GM23338 (cell line): ENCODE data around the gene NNAT. TPM values are rescaled to one million over a fixed set of nuclear protein-coding genes. Genes with fewer than 3 reads are reported as not detected.

Experiments
- ATAC-seq: fragments of 200-7000 bp; cut with Tn5 transposase; 3 replicates; pipeline ENCODE4 v1.9.1; 2020
- DNase-seq: peaks from one replicate; pipeline ENCODE4 v3.0.0-alpha.2; 2015; ENCODE audit warnings: low spot score
- H2AFZ ChIP-seq: fragments of 200-600 bp; sonication (generic); 2 replicates; pipeline ENCODE4 v1.8.0; 2016; ENCODE audit warnings: antibody characterized with exemption, mild to moderate bottlenecking, moderate library complexity
- H3F3A ChIP-seq: fragments of 200-600 bp; sonication (generic); replicated peaks from 2 replicates; pipeline ENCODE4 v1.8.0; 2017; ENCODE audit warnings: antibody characterized with exemption, mixed run types, low read depth
- H3K27ac ChIP-seq: fragments of 200-600 bp; sonication (generic); 2 replicates; pipeline ENCODE4 v1.6.1; 2016; ENCODE audit warnings: low read depth
- H3K27me3 ChIP-seq: fragments of 200-600 bp; sonication (generic); 2 replicates; pipeline ENCODE4 v1.8.0; 2016; ENCODE audit warnings: mild to moderate bottlenecking, mixed run types, moderate library complexity; ENCODE audit not compliant: insufficient read depth
- H3K36me3 ChIP-seq: fragments of 200-600 bp; sonication (generic); 2 replicates; pipeline ENCODE4 v1.8.0; 2016; ENCODE audit warnings: mild to moderate bottlenecking; ENCODE audit not compliant: insufficient read depth
- H3K4me1 ChIP-seq: fragments of 200-600 bp; sonication (generic); 2 replicates; pipeline ENCODE4 v1.8.0; 2016; ENCODE audit warnings: mild to moderate bottlenecking, moderate library complexity; ENCODE audit not compliant: insufficient read depth
- H3K4me2 ChIP-seq: fragments of 200-600 bp; sonication (generic); 2 replicates; pipeline ENCODE4 v1.7.1; 2017; ENCODE audit warnings: mixed run types
- H3K4me3 ChIP-seq: fragments of 200-600 bp; sonication (generic); 2 replicates; pipeline ENCODE4 v1.6.1; 2016; ENCODE audit warnings: mixed run types
- H3K79me2 ChIP-seq: fragments of 200-600 bp; sonication (generic); replicated peaks from 2 replicates; pipeline ENCODE4 v1.8.0; 2017; ENCODE audit warnings: mild to moderate bottlenecking; ENCODE audit not compliant: insufficient read depth
- H3K9me2 ChIP-seq: fragments of 200-600 bp; sonication (generic); 2 replicates; pipeline ENCODE4 v1.8.0; 2017; ENCODE audit not compliant: insufficient read depth
- H4K20me1 ChIP-seq: fragments of 200-600 bp; sonication (generic); replicated peaks from 2 replicates; pipeline ENCODE4 v1.8.0; 2017; ENCODE audit warnings: mild to moderate bottlenecking; ENCODE audit not compliant: insufficient read depth
- H3K27ac Mint-ChIP-seq: 2 replicates; pipeline ENCODE4 v1.8.0; 2020; ENCODE audit warnings: inconsistent platforms, mild to moderate bottlenecking, moderate library complexity, mixed read lengths
- H3K27me3 Mint-ChIP-seq: 3 replicates; pipeline ENCODE4 v1.8.0; 2022; ENCODE audit warnings: low read depth, mild to moderate bottlenecking, moderate library complexity, mixed read lengths, inconsistent platforms; ENCODE audit not compliant: insufficient read depth, poor library complexity
- H3K36me3 Mint-ChIP-seq: 3 replicates; pipeline ENCODE4 v1.8.0; 2021; ENCODE audit warnings: low read depth, mild to moderate bottlenecking, inconsistent platforms, moderate library complexity, mixed read lengths
- H3K4me1 Mint-ChIP-seq: 3 replicates; pipeline ENCODE4 v1.8.0; 2020; ENCODE audit warnings: mild to moderate bottlenecking, inconsistent platforms, mixed read lengths
- H3K4me3 Mint-ChIP-seq: 3 replicates; pipeline ENCODE4 v1.8.0; 2021; ENCODE audit warnings: moderate library complexity, mild to moderate bottlenecking, inconsistent platforms, mixed read lengths
- H3K9me3 Mint-ChIP-seq: 3 replicates; pipeline ENCODE4 v1.8.0; 2020; ENCODE audit warnings: moderate library complexity, mild to moderate bottlenecking, inconsistent platforms, mixed read lengths
- CREB1 ChIP-seq: fragments of 250-450 bp; sonication (Bioruptor Pico); IDR thresholded peaks from 2 replicates; pipeline ENCODE4 v1.5.0; 2020; ENCODE audit warnings: low read depth, mild to moderate bottlenecking, moderate library complexity
- EZH2 ChIP-seq: fragments of 200-600 bp; sonication (generic); IDR thresholded peaks from one replicate; pipeline ENCODE4 v1.8.0; 2017; ENCODE audit warnings: antibody characterized with exemption, mild to moderate bottlenecking, low read depth; ENCODE audit not compliant: unreplicated experiment
- EZH2phosphoT487 ChIP-seq: fragments of 200-600 bp; sonication (generic); IDR thresholded peaks from one replicate; pipeline ENCODE4 v1.8.1; 2018; ENCODE audit warnings: antibody characterized with exemption; ENCODE audit not compliant: unreplicated experiment
- JUNB ChIP-seq: IDR thresholded peaks from one replicate; pipeline ENCODE4 v1.6.1; 2016; ENCODE audit warnings: antibody characterized with exemption; ENCODE audit not compliant: unreplicated experiment
- NANOG ChIP-seq: IDR thresholded peaks from 2 replicates; pipeline ENCODE4 v1.6.1; 2016; ENCODE audit warnings: antibody characterized with exemption, borderline replicate concordance
- POLR2AphosphoS5 ChIP-seq: IDR thresholded peaks from 2 replicates; pipeline ENCODE4 v1.6.1; 2016; ENCODE audit warnings: antibody characterized with exemption, low read depth
- STAT1 ChIP-seq: IDR thresholded peaks from one replicate; pipeline ENCODE4 v1.6.1; 2016; ENCODE audit warnings: antibody characterized with exemption; ENCODE audit not compliant: unreplicated experiment
- ZNF114 ChIP-seq: fragments of 250-450 bp; sonication (Bioruptor Pico); IDR thresholded peaks from 2 replicates; pipeline ENCODE4 v1.5.0; 2020; ENCODE audit warnings: mild to moderate bottlenecking, moderate library complexity
- ZNF331 ChIP-seq: fragments of 250-450 bp; sonication (Bioruptor Pico); IDR thresholded peaks from 2 replicates; pipeline ENCODE4 v1.5.0; 2020; ENCODE audit warnings: low read depth, mild to moderate bottlenecking, moderate library complexity
- polyA plus RNA-seq: library from polyadenylated mRNA; unstranded; fragments of >200 nt; fragmentation: Nextera tagmentation; extraction: Ambion mirVana; gene quantifications from 2 replicates; pipeline ENCODE4 v1.2.1, GENCODE V29; 2016
- total RNA-seq: library from RNA; depleted of rRNA; stranded (reverse); fragments of >200 nt; shearing (Covaris generic); gene quantifications from 2 replicates; pipeline ENCODE4 v1.2.3, GENCODE V29; 2014
- TF ChIP-seq, protein P1 (sequence below), 2 experiments: fragments of 200-600 bp in 1 of 2; sonication (generic) in 1 of 2; conservative IDR thresholded peaks; 2 replicates each; pipeline versions ENCODE4 v1.5.1 to v1.6.1; 2016 to 2017; ENCODE audit warnings: antibody characterized with exemption in 2 of 2, low read depth in 2 of 2, mild to moderate bottlenecking in 2 of 2, moderate library complexity in 1 of 2
- TF ChIP-seq, protein P2 (sequence below): IDR thresholded peaks from 2 replicates; pipeline ENCODE4 v1.6.1; 2016; ENCODE audit warnings: antibody characterized with exemption
- TF ChIP-seq, protein P3 (sequence below): fragments of 250-450 bp; sonication (Bioruptor Pico); IDR thresholded peaks from 2 replicates; pipeline ENCODE4 v1.5.0; 2020; ENCODE audit warnings: mild to moderate bottlenecking, moderate library complexity
- TF ChIP-seq, protein P4 (sequence below): IDR thresholded peaks from one replicate; pipeline ENCODE4 v1.6.1; 2018; ENCODE audit warnings: antibody characterized with exemption; ENCODE audit not compliant: unreplicated experiment

NNAT gene
- total and polyA plus RNA-seq, 2 experiments from 2014 or later: 4.3 to 4.9 TPM

DNA sequence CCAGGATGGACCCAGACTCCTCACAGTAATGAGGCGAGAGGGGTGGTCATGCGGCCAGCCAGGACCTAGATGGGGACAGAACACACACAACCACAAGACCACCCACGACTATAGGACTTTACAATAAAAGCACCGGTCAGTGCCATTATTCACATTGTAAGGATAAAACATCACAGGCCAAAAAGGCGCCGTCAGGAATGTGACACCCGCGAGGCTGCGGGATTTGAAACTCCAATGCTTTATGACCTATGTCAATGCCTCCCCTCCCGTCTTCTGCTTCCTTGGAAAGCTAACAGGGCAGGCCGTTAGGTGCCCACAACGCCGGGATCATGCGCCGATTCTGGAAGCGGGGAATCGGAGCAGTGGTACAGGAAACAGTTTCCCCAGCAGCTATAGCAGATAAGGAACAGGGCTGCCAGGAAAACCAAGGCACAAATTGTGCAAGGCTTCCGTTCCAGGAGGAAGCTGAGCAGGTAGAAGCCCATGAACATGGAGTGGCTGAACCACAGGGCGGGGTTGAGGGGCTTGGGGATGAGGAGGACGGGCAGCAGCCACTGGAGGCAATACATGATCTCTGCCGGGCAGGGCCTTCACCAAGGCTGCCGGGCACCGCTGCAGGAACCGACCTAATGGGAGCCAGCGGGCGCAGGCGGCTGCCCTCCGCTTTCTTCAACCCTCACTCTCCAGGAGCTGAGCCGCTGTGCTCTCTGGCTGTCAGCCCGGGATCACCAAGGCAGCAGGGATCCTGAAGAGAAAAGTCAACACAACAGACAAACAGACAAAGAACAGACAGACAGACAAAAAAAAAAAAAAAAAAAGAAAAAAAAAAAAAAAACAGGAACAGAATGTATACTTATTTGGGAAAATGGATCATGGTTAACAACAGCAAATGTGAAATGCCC lies 2.2 kb upstream of the NNAT start:
- H3K4me1 ChIP-seq: peaks cover 55% of the 10 kb centered on the region
- no peaks in the 10 kb centered on the region for H3K9me2 ChIP-seq
- H3K27me3 Mint-ChIP-seq: peaks cover 11% of the 10 kb centered on the region
- peak overlapping the region; percentile 67; the same call in 1 of the 2 replicates for H3K4me2 ChIP-seq
- H3K27ac ChIP-seq: peak overlapping the region; percentile 26; the same call in 1 of the 2 replicates
- DNase-seq (no peak), ATAC-seq (no peak)
- H3K4me3 Mint-ChIP-seq: no peak overlapping the region
- H3K27ac Mint-ChIP-seq: peak overlapping the region; percentile 66
- no peaks in the 10 kb centered on the region for H3K27me3 ChIP-seq
- peaks cover 69% of the 10 kb centered on the region for H3K4me1 Mint-ChIP-seq
- H2AFZ ChIP-seq: no peak overlapping the region
- peaks cover 14% of the 10 kb centered on the region for H3K9me3 Mint-ChIP-seq
- H4K20me1 ChIP-seq: peaks cover 47% of the 10 kb centered on the region
- H3K36me3 ChIP-seq: peaks cover 9% of the 10 kb centered on the region
- peaks cover 86% of the 10 kb centered on the region for H3K79me2 ChIP-seq
- peaks cover 80% of the 10 kb centered on the region for H3K36me3 Mint-ChIP-seq
- H3F3A ChIP-seq: no peaks in the 10 kb centered on the region
- H3K4me3 ChIP-seq: no peak overlapping the region
- TF ChIP-seq ZNF331 (CRISPR knock-in tag): no peak
- TF ChIP-seq ZNF114 (CRISPR knock-in tag): no peak
- TF ChIP-seq, protein P1, sequence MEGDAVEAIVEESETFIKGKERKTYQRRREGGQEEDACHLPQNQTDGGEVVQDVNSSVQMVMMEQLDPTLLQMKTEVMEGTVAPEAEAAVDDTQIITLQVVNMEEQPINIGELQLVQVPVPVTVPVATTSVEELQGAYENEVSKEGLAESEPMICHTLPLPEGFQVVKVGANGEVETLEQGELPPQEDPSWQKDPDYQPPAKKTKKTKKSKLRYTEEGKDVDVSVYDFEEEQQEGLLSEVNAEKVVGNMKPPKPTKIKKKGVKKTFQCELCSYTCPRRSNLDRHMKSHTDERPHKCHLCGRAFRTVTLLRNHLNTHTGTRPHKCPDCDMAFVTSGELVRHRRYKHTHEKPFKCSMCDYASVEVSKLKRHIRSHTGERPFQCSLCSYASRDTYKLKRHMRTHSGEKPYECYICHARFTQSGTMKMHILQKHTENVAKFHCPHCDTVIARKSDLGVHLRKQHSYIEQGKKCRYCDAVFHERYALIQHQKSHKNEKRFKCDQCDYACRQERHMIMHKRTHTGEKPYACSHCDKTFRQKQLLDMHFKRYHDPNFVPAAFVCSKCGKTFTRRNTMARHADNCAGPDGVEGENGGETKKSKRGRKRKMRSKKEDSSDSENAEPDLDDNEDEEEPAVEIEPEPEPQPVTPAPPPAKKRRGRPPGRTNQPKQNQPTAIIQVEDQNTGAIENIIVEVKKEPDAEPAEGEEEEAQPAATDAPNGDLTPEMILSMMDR (conservative IDR thresholded peaks at IDR 0.05; ENCODE audit: low read depth in 2 of 2): no peak
- TF ChIP-seq, protein P2, sequence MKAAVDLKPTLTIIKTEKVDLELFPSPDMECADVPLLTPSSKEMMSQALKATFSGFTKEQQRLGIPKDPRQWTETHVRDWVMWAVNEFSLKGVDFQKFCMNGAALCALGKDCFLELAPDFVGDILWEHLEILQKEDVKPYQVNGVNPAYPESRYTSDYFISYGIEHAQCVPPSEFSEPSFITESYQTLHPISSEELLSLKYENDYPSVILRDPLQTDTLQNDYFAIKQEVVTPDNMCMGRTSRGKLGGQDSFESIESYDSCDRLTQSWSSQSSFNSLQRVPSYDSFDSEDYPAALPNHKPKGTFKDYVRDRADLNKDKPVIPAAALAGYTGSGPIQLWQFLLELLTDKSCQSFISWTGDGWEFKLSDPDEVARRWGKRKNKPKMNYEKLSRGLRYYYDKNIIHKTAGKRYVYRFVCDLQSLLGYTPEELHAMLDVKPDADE: no peak
- TF ChIP-seq, protein P3, sequence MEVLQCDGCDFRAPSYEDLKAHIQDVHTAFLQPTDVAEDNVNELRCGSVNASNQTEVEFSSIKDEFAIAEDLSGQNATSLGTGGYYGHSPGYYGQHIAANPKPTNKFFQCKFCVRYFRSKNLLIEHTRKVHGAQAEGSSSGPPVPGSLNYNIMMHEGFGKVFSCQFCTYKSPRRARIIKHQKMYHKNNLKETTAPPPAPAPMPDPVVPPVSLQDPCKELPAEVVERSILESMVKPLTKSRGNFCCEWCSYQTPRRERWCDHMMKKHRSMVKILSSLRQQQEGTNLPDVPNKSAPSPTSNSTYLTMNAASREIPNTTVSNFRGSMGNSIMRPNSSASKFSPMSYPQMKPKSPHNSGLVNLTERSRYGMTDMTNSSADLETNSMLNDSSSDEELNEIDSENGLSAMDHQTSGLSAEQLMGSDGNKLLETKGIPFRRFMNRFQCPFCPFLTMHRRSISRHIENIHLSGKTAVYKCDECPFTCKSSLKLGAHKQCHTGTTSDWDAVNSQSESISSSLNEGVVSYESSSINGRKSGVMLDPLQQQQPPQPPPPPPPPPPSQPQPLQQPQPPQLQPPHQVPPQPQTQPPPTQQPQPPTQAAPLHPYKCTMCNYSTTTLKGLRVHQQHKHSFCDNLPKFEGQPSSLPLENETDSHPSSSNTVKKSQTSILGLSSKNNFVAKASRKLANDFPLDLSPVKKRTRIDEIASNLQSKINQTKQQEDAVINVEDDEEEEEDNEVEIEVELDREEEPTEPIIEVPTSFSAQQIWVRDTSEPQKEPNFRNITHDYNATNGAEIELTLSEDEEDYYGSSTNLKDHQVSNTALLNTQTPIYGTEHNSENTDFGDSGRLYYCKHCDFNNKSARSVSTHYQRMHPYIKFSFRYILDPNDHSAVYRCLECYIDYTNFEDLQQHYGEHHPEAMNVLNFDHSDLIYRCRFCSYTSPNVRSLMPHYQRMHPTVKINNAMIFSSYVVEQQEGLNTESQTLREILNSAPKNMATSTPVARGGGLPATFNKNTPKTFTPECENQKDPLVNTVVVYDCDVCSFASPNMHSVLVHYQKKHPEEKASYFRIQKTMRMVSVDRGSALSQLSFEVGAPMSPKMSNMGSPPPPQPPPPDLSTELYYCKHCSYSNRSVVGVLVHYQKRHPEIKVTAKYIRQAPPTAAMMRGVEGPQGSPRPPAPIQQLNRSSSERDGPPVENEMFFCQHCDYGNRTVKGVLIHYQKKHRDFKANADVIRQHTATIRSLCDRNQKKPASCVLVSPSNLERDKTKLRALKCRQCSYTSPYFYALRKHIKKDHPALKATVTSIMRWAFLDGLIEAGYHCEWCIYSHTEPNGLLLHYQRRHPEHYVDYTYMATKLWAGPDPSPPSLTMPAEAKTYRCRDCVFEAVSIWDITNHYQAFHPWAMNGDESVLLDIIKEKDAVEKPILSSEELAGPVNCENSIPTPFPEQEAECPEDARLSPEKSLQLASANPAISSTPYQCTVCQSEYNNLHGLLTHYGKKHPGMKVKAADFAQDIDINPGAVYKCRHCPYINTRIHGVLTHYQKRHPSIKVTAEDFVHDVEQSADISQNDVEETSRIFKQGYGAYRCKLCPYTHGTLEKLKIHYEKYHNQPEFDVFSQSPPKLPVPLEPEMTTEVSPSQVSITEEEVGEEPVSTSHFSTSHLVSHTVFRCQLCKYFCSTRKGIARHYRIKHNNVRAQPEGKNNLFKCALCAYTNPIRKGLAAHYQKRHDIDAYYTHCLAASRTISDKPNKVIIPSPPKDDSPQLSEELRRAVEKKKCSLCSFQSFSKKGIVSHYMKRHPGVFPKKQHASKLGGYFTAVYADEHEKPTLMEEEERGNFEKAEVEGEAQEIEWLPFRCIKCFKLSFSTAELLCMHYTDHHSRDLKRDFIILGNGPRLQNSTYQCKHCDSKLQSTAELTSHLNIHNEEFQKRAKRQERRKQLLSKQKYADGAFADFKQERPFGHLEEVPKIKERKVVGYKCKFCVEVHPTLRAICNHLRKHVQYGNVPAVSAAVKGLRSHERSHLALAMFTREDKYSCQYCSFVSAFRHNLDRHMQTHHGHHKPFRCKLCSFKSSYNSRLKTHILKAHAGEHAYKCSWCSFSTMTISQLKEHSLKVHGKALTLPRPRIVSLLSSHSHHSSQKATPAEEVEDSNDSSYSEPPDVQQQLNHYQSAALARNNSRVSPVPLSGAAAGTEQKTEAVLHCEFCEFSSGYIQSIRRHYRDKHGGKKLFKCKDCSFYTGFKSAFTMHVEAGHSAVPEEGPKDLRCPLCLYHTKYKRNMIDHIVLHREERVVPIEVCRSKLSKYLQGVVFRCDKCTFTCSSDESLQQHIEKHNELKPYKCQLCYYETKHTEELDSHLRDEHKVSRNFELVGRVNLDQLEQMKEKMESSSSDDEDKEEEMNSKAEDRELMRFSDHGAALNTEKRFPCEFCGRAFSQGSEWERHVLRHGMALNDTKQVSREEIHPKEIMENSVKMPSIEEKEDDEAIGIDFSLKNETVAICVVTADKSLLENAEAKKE (CRISPR knock-in tag): no peak
- no peak for TF ChIP-seq POLR2AphosphoS5
- TF ChIP-seq EZH2phosphoT487: no peak
- no peak for TF ChIP-seq EZH2
- TF ChIP-seq, protein P4, sequence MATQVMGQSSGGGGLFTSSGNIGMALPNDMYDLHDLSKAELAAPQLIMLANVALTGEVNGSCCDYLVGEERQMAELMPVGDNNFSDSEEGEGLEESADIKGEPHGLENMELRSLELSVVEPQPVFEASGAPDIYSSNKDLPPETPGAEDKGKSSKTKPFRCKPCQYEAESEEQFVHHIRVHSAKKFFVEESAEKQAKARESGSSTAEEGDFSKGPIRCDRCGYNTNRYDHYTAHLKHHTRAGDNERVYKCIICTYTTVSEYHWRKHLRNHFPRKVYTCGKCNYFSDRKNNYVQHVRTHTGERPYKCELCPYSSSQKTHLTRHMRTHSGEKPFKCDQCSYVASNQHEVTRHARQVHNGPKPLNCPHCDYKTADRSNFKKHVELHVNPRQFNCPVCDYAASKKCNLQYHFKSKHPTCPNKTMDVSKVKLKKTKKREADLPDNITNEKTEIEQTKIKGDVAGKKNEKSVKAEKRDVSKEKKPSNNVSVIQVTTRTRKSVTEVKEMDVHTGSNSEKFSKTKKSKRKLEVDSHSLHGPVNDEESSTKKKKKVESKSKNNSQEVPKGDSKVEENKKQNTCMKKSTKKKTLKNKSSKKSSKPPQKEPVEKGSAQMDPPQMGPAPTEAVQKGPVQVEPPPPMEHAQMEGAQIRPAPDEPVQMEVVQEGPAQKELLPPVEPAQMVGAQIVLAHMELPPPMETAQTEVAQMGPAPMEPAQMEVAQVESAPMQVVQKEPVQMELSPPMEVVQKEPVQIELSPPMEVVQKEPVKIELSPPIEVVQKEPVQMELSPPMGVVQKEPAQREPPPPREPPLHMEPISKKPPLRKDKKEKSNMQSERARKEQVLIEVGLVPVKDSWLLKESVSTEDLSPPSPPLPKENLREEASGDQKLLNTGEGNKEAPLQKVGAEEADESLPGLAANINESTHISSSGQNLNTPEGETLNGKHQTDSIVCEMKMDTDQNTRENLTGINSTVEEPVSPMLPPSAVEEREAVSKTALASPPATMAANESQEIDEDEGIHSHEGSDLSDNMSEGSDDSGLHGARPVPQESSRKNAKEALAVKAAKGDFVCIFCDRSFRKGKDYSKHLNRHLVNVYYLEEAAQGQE: no peak
- TF ChIP-seq CREB1 (CRISPR knock-in tag): no peak
- TF ChIP-seq NANOG: no peak
- TF ChIP-seq STAT1: no peak
- TF ChIP-seq JUNB: no peak
